HepG2 (cell line): Measurements from ENCODE around the gene SYNC. TPM values are rescaled to one million over a fixed set of nuclear protein-coding genes. Genes with fewer than 3 reads are reported as not detected.

Experiments used
- ARNTL ChIP-seq: sonication (generic); formaldehyde crosslinking; IDR thresholded peaks from 2 replicates; pipeline ENCODE4 v1.4.0; 2020; ENCODE audit warnings: mild to moderate bottlenecking, missing genetic modification reagents
- DNMT1 ChIP-seq: sonication (generic); formaldehyde crosslinking; IDR thresholded peaks from 2 replicates; pipeline ENCODE4 v1.5.1; 2020; ENCODE audit warnings: mild to moderate bottlenecking, missing genetic modification reagents
- HMG20A ChIP-seq: IDR thresholded peaks from 2 replicates; pipeline ENCODE4 v1.6.1; 2016; ENCODE audit warnings: borderline replicate concordance
- KLF11 ChIP-seq: IDR thresholded peaks from 2 replicates; pipeline ENCODE4 v1.6.1; 2016; ENCODE audit warnings: missing compliant biosample characterization
- RAD21 ChIP-seq: fragments of 450-650 bp; formaldehyde crosslinking; IDR thresholded peaks from 2 replicates; pipeline ENCODE4 v1.5.0; 2020; ENCODE audit warnings: mild to moderate bottlenecking
- RFX1 ChIP-seq: fragments of 450-650 bp; IDR thresholded peaks from 2 replicates; pipeline ENCODE4 v1.6.1; 2017
- ZBTB3 ChIP-seq: sonication (generic); formaldehyde crosslinking; IDR thresholded peaks from 2 replicates; pipeline ENCODE4 v1.4.0; 2020; ENCODE audit warnings: low read depth, mild to moderate bottlenecking, moderate library complexity, missing genetic modification reagents, borderline replicate concordance
- ZNF205 ChIP-seq: IDR thresholded peaks from 2 replicates; pipeline ENCODE4 v1.6.1; 2018; ENCODE audit warnings: missing biosample characterization, missing genetic modification reagents
- ZNF256 ChIP-seq: sonication (generic); formaldehyde crosslinking; conservative IDR thresholded peaks from 2 replicates; pipeline ENCODE4 v1.4.0; 2020; ENCODE audit warnings: missing genetic modification reagents
- ZNF691 ChIP-seq: sonication (generic); formaldehyde crosslinking; IDR thresholded peaks from 2 replicates; pipeline ENCODE4 v1.4.0; 2020; ENCODE audit warnings: missing genetic modification reagents, low read depth, mild to moderate bottlenecking, borderline replicate concordance
- polyA plus RNA-seq, 8 experiments: library from polyadenylated mRNA; depleted of rRNA in 3 of 8; stranded (reverse) in 7 of 8; unstranded in 1 of 8; fragments of >200 nt; fragmentation: Illumina TruSeq in 4 of 8; extraction: Trizol in 4 of 8; gene quantifications; 2 replicates each; pipeline versions ENCODE4 v1.2.1 to v1.2.3, GENCODE V29; 2011 to 2016; ENCODE audit warnings: low read depth in 4 of 8, missing spikeins in 1 of 8, mixed read lengths in 1 of 8; ENCODE audit not compliant: insufficient read depth in 1 of 8
- total RNA-seq, 5 experiments: library from RNA; depleted of rRNA; stranded (reverse); fragments of >200 nt; fragmentation: Illumina TruSeq; extraction: Trizol; gene quantifications; 2 replicates each; pipeline ENCODE4 v1.2.3, GENCODE V29; 2016; ENCODE audit warnings: low read depth in 1 of 5
- TF ChIP-seq, protein P1 (sequence below): sonication (generic); formaldehyde crosslinking; IDR thresholded peaks from 2 replicates; pipeline ENCODE4 v1.5.0; 2020; ENCODE audit warnings: mild to moderate bottlenecking, missing genetic modification reagents, moderate library complexity
- TF ChIP-seq, protein P2 (sequence below): IDR thresholded peaks from 2 replicates; pipeline ENCODE4 v1.4.0; 2020; ENCODE audit warnings: mild to moderate bottlenecking, missing genetic modification reagents
- TF ChIP-seq, protein P3 (sequence below): sonication (generic); formaldehyde crosslinking; conservative IDR thresholded peaks from 2 replicates; pipeline ENCODE4 v1.4.0; 2020; ENCODE audit warnings: missing genetic modification reagents
- TF ChIP-seq, protein P4 (sequence below): IDR thresholded peaks from 2 replicates; pipeline ENCODE4 v1.6.1; 2016; ENCODE audit warnings: low read depth, control low read depth
- TF ChIP-seq, protein P5 (sequence below): sonication (generic); formaldehyde crosslinking; IDR thresholded peaks from 2 replicates; pipeline ENCODE4 v1.4.0; 2020; ENCODE audit warnings: mild to moderate bottlenecking, missing genetic modification reagents
- TF ChIP-seq, protein P6 (sequence below): sonication (generic); formaldehyde crosslinking; IDR thresholded peaks from 2 replicates; pipeline ENCODE4 v1.5.0; 2020; ENCODE audit warnings: missing genetic modification reagents

Gene SYNC
- total and polyA plus RNA-seq, 2 of the 13 experiments (the other 11 are each of a cell fraction or from before 2014, with no cell fraction given): 2.4 to 5.4 TPM

- TF ChIP-seq, protein P1, sequence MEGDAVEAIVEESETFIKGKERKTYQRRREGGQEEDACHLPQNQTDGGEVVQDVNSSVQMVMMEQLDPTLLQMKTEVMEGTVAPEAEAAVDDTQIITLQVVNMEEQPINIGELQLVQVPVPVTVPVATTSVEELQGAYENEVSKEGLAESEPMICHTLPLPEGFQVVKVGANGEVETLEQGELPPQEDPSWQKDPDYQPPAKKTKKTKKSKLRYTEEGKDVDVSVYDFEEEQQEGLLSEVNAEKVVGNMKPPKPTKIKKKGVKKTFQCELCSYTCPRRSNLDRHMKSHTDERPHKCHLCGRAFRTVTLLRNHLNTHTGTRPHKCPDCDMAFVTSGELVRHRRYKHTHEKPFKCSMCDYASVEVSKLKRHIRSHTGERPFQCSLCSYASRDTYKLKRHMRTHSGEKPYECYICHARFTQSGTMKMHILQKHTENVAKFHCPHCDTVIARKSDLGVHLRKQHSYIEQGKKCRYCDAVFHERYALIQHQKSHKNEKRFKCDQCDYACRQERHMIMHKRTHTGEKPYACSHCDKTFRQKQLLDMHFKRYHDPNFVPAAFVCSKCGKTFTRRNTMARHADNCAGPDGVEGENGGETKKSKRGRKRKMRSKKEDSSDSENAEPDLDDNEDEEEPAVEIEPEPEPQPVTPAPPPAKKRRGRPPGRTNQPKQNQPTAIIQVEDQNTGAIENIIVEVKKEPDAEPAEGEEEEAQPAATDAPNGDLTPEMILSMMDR (CRISPR knock-in tag): peak; percentile 25
- TF ChIP-seq ARNTL (CRISPR knock-in tag) (peak; percentile 80; the same call in 1 of the 2 replicates), KLF11 (CRISPR knock-in tag) (no peak), ZBTB3 (CRISPR knock-in tag) (0 out of 2 replicates have a peak, but pooled peaks have one; percentile 73), RFX1 (no peak), RAD21 (CRISPR knock-in tag) (peak; percentile 48), ZNF691 (CRISPR knock-in tag) (peak; percentile 91), ZNF205 (CRISPR knock-in tag) (peak; percentile 76), DNMT1 (CRISPR knock-in tag) (no peak), HMG20A (peak; percentile 51; the same call in 1 of the 2 replicates), ZNF256 (0 out of 2 replicates have a peak, but pooled peaks have one; percentile 26)
- TF ChIP-seq, protein P2, sequence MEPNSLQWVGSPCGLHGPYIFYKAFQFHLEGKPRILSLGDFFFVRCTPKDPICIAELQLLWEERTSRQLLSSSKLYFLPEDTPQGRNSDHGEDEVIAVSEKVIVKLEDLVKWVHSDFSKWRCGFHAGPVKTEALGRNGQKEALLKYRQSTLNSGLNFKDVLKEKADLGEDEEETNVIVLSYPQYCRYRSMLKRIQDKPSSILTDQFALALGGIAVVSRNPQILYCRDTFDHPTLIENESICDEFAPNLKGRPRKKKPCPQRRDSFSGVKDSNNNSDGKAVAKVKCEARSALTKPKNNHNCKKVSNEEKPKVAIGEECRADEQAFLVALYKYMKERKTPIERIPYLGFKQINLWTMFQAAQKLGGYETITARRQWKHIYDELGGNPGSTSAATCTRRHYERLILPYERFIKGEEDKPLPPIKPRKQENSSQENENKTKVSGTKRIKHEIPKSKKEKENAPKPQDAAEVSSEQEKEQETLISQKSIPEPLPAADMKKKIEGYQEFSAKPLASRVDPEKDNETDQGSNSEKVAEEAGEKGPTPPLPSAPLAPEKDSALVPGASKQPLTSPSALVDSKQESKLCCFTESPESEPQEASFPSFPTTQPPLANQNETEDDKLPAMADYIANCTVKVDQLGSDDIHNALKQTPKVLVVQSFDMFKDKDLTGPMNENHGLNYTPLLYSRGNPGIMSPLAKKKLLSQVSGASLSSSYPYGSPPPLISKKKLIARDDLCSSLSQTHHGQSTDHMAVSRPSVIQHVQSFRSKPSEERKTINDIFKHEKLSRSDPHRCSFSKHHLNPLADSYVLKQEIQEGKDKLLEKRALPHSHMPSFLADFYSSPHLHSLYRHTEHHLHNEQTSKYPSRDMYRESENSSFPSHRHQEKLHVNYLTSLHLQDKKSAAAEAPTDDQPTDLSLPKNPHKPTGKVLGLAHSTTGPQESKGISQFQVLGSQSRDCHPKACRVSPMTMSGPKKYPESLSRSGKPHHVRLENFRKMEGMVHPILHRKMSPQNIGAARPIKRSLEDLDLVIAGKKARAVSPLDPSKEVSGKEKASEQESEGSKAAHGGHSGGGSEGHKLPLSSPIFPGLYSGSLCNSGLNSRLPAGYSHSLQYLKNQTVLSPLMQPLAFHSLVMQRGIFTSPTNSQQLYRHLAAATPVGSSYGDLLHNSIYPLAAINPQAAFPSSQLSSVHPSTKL (CRISPR knock-in tag): peak; percentile 72
- TF ChIP-seq, protein P3, sequence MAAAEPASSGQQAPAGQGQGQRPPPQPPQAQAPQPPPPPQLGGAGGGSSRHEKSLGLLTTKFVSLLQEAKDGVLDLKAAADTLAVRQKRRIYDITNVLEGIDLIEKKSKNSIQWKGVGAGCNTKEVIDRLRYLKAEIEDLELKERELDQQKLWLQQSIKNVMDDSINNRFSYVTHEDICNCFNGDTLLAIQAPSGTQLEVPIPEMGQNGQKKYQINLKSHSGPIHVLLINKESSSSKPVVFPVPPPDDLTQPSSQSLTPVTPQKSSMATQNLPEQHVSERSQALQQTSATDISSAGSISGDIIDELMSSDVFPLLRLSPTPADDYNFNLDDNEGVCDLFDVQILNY (CRISPR knock-in tag): 0 out of 2 replicates have a peak, but pooled peaks have one; percentile 53
- TF ChIP-seq, protein P4, sequence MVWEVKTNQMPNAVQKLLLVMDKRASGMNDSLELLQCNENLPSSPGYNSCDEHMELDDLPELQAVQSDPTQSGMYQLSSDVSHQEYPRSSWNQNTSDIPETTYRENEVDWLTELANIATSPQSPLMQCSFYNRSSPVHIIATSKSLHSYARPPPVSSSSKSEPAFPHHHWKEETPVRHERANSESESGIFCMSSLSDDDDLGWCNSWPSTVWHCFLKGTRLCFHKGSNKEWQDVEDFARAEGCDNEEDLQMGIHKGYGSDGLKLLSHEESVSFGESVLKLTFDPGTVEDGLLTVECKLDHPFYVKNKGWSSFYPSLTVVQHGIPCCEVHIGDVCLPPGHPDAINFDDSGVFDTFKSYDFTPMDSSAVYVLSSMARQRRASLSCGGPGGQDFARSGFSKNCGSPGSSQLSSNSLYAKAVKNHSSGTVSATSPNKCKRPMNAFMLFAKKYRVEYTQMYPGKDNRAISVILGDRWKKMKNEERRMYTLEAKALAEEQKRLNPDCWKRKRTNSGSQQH (CRISPR knock-in tag): no peak
- TF ChIP-seq, protein P5, sequence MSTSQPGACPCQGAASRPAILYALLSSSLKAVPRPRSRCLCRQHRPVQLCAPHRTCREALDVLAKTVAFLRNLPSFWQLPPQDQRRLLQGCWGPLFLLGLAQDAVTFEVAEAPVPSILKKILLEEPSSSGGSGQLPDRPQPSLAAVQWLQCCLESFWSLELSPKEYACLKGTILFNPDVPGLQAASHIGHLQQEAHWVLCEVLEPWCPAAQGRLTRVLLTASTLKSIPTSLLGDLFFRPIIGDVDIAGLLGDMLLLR (CRISPR knock-in tag): no peak
- TF ChIP-seq, protein P6, sequence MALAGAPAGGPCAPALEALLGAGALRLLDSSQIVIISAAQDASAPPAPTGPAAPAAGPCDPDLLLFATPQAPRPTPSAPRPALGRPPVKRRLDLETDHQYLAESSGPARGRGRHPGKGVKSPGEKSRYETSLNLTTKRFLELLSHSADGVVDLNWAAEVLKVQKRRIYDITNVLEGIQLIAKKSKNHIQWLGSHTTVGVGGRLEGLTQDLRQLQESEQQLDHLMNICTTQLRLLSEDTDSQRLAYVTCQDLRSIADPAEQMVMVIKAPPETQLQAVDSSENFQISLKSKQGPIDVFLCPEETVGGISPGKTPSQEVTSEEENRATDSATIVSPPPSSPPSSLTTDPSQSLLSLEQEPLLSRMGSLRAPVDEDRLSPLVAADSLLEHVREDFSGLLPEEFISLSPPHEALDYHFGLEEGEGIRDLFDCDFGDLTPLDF: no peak
Measured at GRCh38 chr1:32736812-32737791, 34.5 kb upstream of the SYNC start (continued).
